ENCODE measurements around the gene BIRC2.

BIRC2 gene

DNA sequence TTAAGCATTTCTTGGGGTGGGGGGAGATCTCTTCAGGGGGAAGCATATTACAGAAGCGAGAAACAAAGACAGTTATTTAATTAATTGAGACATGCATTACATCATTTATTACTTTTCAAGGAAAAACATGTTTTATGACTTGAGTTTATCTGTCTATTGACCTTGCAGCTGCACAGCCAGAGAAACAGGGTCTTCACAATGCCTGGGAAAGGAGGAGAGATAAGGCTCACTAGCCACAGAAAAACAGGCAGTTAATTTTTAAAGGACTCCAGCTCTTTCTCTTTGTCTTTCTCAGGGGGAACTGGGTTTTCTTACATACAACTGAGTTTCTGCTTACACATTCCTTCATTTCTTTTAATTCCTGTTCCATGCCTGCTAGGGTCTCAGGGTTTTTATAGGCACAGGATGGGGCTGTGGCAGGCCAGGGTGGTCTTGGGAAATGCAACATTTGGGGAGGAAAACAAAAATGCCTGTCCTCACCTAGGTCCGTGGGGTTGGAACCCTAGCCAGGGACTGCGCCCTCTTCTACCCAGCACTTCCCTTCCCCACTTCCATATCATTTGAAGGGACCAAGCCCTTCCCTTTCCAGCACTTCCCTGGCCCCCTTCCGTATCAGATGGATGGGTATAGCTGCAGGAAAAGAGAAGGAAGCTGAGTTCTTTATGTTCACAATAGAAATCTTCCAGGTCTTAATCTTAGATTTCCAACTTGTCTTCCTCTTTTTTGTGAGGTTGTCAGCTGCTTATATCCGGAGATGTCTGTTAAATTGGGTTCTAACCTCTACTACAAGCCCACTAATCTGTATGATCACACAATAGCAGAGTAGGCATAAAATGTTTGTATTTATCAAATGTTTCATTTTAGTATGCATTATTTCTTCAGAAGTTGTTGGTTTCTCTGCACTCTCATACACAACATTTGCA lies 38.3 kb downstream of the BIRC2 start:
- TF ChIP-seq CTCF (IDR thresholded peaks at IDR 0.05): no peak

- TF ChIP-seq CTCF (IDR thresholded peaks at IDR 0.05): no peak
Observed at GRCh38 chr11:102386136-102386734, 39.2 kb downstream of the BIRC2 start.

- no peak for TF ChIP-seq CTCF (IDR thresholded peaks at IDR 0.05)
Observed at GRCh38 chr11:102387043-102387781, 40.2 kb downstream of the BIRC2 start.

- TF ChIP-seq CTCF (IDR thresholded peaks at IDR 0.05): no peak
Observed at GRCh38 chr11:102389253-102389652, 42.2 kb downstream of the BIRC2 start.

DNA sequence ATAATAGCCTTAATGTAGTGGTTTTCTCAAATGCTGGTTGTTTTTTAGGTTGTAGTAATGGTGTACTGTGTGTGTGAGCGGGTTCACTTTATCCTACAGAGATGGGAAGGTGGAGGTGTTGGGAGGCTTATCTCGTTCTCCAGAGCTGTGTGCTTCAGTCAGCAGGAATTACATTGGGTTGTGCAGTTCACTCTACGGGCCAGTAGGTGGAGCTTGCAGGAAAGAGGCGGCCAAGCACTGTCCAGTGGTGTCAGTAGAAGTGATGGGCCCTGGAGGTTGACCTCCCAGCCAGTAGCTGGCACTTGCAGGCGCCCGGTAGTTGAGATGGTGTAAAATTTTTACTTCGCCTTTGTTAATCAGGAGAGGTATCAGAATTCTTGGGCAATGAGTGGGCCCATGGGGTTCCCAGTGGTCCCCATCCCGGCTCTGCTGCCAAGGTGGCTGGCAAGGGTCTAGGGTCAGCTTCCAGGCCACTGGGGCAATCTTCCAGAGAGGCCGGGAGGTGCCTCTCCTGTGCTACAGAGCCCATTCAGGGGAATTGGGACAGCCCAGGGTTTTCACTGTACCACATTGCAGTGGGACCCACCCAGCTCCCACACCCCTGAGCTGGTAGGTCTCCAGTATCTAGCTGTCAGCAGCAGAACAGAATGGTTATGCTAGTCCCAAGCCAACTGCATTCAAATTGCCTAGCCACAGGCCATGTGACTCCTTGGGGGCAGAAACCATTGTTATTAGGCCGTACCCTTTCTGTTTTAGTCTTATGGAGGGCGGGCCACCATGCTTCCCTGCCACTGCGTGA lies 43.9 kb downstream of the BIRC2 start:
- peak; percentile 92 for TF ChIP-seq CTCF (IDR thresholded peaks at IDR 0.05)

DNA sequence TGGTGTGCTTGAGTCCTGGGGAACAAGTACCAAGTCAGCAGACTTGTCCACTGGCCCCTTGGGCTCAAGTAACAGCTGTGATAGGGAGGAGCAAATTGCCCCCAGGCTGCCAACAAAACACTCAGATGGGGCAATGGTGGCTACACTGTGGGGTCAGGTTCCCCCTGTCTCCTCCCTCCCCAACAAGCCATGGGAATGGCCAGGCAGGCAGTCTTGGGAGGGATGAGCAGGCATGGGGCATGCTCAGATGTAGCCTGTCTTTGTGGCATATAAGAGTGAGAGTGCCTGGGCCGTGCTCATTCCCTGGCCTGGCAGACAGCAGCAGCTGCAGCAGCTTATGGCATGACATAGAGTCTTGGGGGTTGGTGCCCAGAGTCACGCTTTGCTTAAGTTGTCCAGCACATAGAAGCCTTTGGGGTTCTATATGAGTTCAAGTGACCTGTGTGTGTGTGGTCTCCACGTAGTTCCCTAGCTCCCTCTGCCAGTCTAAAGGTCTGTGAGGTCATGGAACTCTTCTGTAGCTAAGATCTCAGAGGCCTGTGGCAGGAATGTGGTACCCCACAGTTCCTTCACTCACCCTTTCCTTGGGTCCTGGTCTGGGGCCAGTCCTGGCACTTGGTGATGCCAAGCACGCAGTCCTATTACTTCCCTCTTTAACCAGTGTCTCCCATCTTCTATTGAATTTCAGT lies 44.7 kb downstream of the BIRC2 start:
- no peak for TF ChIP-seq CTCF (IDR thresholded peaks at IDR 0.05)

Measured in LNCAP (cell line).